ENCODE data around the gene CELA2B.
"Not testable (repeated sequence)": the region's sequence is repeated elsewhere in the genome, so short reads cannot be mapped to it uniquely, and the experiment has no call there.

Gene CELA2B

GRCh38 chr1:15472587-15472986 lies 3.3 kb upstream of the CELA2B start:
- no peak overlapping the region for H3K4me3 ChIP-seq (ENCODE audit: insufficient read length, low read depth)
- H3K36me3 ChIP-seq (ENCODE audit: insufficient read depth, insufficient read length, low read length) = no peaks in the 10 kb centered on the region
- H3K4me1 ChIP-seq (ENCODE audit: insufficient read depth, insufficient read length) = no peaks in the 10 kb centered on the region
- no peaks in the 10 kb centered on the region for H3K9me3 ChIP-seq (ENCODE audit: insufficient read depth, low read length)
- H3K9ac ChIP-seq (ENCODE audit: insufficient read length, low read depth) = no peak overlapping the region
- no peak for DNase-seq (ENCODE audit: low read depth, low spot score)
- no peaks in the 10 kb centered on the region for H3K27me3 ChIP-seq (ENCODE audit: insufficient read depth, insufficient read length)
- TF ChIP-seq SUZ12 (IDR thresholded peaks at IDR 0.05; ENCODE audit: extremely low read depth, insufficient read depth, insufficient read length) = no peak
- no peak for TF ChIP-seq ZNF274 (IDR thresholded peaks at IDR 0.05; ENCODE audit: low read depth, low read length)
- no peak for TF ChIP-seq YY1 (IDR thresholded peaks at IDR 0.05; ENCODE audit: insufficient read depth, insufficient read length)

- Histone ChIP-seq H3K9ac (ENCODE audit: insufficient read length, low read depth) (no peak overlapping the region), H3K4me3 (ENCODE audit: insufficient read length, low read depth) (no peak overlapping the region), H3K36me3 (ENCODE audit: insufficient read depth, insufficient read length, low read length) (no peaks in the 10 kb centered on the region), H3K4me1 (ENCODE audit: insufficient read depth, insufficient read length) (no peaks in the 10 kb centered on the region), H3K27me3 (ENCODE audit: insufficient read depth, insufficient read length) (no peaks in the 10 kb centered on the region), H3K9me3 (ENCODE audit: insufficient read depth, low read length) (no peaks in the 10 kb centered on the region)
- DNase-seq (ENCODE audit: low read depth, low spot score) = no peak
- TF ChIP-seq SUZ12 (IDR thresholded peaks at IDR 0.05; ENCODE audit: extremely low read depth, insufficient read depth, insufficient read length) (no peak), YY1 (IDR thresholded peaks at IDR 0.05; ENCODE audit: insufficient read depth, insufficient read length) (no peak), ZNF274 (IDR thresholded peaks at IDR 0.05; ENCODE audit: low read depth, low read length) (no peak)
Measured at GRCh38 chr1:15476927-15477326, 1.0 kb downstream of the CELA2B start.

- DNase-seq (ENCODE audit: low read depth, low spot score) = no peak
- TF ChIP-seq ZNF274 (IDR thresholded peaks at IDR 0.05; ENCODE audit: low read depth, low read length) = no peak
- TF ChIP-seq YY1 (IDR thresholded peaks at IDR 0.05; ENCODE audit: insufficient read depth, insufficient read length) = no peak
- no peak for TF ChIP-seq SUZ12 (IDR thresholded peaks at IDR 0.05; ENCODE audit: extremely low read depth, insufficient read depth, insufficient read length)
- no peaks in the 10 kb centered on the region for H3K4me1 ChIP-seq (ENCODE audit: insufficient read depth, insufficient read length)
- no peak overlapping the region for H3K4me3 ChIP-seq (ENCODE audit: insufficient read length, low read depth)
- H3K9ac ChIP-seq (ENCODE audit: insufficient read length, low read depth) = no peak overlapping the region
- no peaks in the 10 kb centered on the region for H3K27me3 ChIP-seq (ENCODE audit: insufficient read depth, insufficient read length)
- H3K9me3 ChIP-seq (ENCODE audit: insufficient read depth, low read length) = no peaks in the 10 kb centered on the region
- no peaks in the 10 kb centered on the region for H3K36me3 ChIP-seq (ENCODE audit: insufficient read depth, insufficient read length, low read length)
Measured at GRCh38 chr1:15477646-15478212, 1.8 kb downstream of the CELA2B start.

GRCh38 chr1:15479654-15480347 lies 3.9 kb downstream of the CELA2B start:
- no peak overlapping the region for H3K9ac ChIP-seq (ENCODE audit: insufficient read length, low read depth)
- H3K27me3 ChIP-seq (ENCODE audit: insufficient read depth, insufficient read length) = no peaks in the 10 kb centered on the region
- DNase-seq (ENCODE audit: low read depth, low spot score) = no peak
- TF ChIP-seq SUZ12 (IDR thresholded peaks at IDR 0.05; ENCODE audit: extremely low read depth, insufficient read depth, insufficient read length) (no peak), YY1 (IDR thresholded peaks at IDR 0.05; ENCODE audit: insufficient read depth, insufficient read length) (no peak), ZNF274 (IDR thresholded peaks at IDR 0.05; ENCODE audit: low read depth, low read length) (no peak)
- no peaks in the 10 kb centered on the region for H3K36me3 ChIP-seq (ENCODE audit: insufficient read depth, insufficient read length, low read length)
- H3K4me1 ChIP-seq (ENCODE audit: insufficient read depth, insufficient read length) = no peaks in the 10 kb centered on the region
- H3K4me3 ChIP-seq (ENCODE audit: insufficient read length, low read depth) = no peak overlapping the region
- no peaks in the 10 kb centered on the region for H3K9me3 ChIP-seq (ENCODE audit: insufficient read depth, low read length)

GRCh38 chr1:15482455-15482854 lies 6.6 kb downstream of the CELA2B start:
- not testable (repeated sequence) for H3K9ac ChIP-seq (ENCODE audit: insufficient read length, low read depth); H3K9me3 ChIP-seq (ENCODE audit: insufficient read depth, low read length); H3K27me3 ChIP-seq (ENCODE audit: insufficient read depth, insufficient read length); H3K4me1 ChIP-seq (ENCODE audit: insufficient read depth, insufficient read length); DNase-seq (ENCODE audit: low read depth, low spot score); H3K36me3 ChIP-seq (ENCODE audit: insufficient read depth, insufficient read length, low read length); H3K4me3 ChIP-seq (ENCODE audit: insufficient read length, low read depth)

GRCh38 chr1:15482983-15483543 lies 7.2 kb downstream of the CELA2B start:
- not testable (repeated sequence) for H3K36me3 ChIP-seq (ENCODE audit: insufficient read depth, insufficient read length, low read length); H3K27me3 ChIP-seq (ENCODE audit: insufficient read depth, insufficient read length); H3K9me3 ChIP-seq (ENCODE audit: insufficient read depth, low read length); DNase-seq (ENCODE audit: low read depth, low spot score); H3K4me3 ChIP-seq (ENCODE audit: insufficient read length, low read depth); H3K4me1 ChIP-seq (ENCODE audit: insufficient read depth, insufficient read length); H3K9ac ChIP-seq (ENCODE audit: insufficient read length, low read depth)

- Histone ChIP-seq H3K36me3 (ENCODE audit: insufficient read depth, insufficient read length, low read length) (no peaks in the 10 kb centered on the region), H3K9ac (ENCODE audit: insufficient read length, low read depth) (no peak overlapping the region), H3K4me3 (ENCODE audit: insufficient read length, low read depth) (no peak overlapping the region), H3K9me3 (ENCODE audit: insufficient read depth, low read length) (no peaks in the 10 kb centered on the region), H3K27me3 (ENCODE audit: insufficient read depth, insufficient read length) (no peaks in the 10 kb centered on the region), H3K4me1 (ENCODE audit: insufficient read depth, insufficient read length) (no peaks in the 10 kb centered on the region)
- no peak for DNase-seq (ENCODE audit: low read depth, low spot score)
- no peak for TF ChIP-seq ZNF274 (IDR thresholded peaks at IDR 0.05; ENCODE audit: low read depth, low read length)
- no peak for TF ChIP-seq YY1 (IDR thresholded peaks at IDR 0.05; ENCODE audit: insufficient read depth, insufficient read length)
- no peak for TF ChIP-seq SUZ12 (IDR thresholded peaks at IDR 0.05; ENCODE audit: extremely low read depth, insufficient read depth, insufficient read length)
Measured at GRCh38 chr1:15483971-15484370, 8.1 kb downstream of the CELA2B start.

- not testable (repeated sequence) for DNase-seq (ENCODE audit: low read depth, low spot score); H3K9ac ChIP-seq (ENCODE audit: insufficient read length, low read depth); H3K4me3 ChIP-seq (ENCODE audit: insufficient read length, low read depth); H3K27me3 ChIP-seq (ENCODE audit: insufficient read depth, insufficient read length); H3K4me1 ChIP-seq (ENCODE audit: insufficient read depth, insufficient read length); H3K9me3 ChIP-seq (ENCODE audit: insufficient read depth, low read length); H3K36me3 ChIP-seq (ENCODE audit: insufficient read depth, insufficient read length, low read length)
Measured at GRCh38 chr1:15484443-15484842, 8.5 kb downstream of the CELA2B start.

Data from NT2/D1 (cell line).